ENCODE measurements around the gene ERICH6.

DNA sequence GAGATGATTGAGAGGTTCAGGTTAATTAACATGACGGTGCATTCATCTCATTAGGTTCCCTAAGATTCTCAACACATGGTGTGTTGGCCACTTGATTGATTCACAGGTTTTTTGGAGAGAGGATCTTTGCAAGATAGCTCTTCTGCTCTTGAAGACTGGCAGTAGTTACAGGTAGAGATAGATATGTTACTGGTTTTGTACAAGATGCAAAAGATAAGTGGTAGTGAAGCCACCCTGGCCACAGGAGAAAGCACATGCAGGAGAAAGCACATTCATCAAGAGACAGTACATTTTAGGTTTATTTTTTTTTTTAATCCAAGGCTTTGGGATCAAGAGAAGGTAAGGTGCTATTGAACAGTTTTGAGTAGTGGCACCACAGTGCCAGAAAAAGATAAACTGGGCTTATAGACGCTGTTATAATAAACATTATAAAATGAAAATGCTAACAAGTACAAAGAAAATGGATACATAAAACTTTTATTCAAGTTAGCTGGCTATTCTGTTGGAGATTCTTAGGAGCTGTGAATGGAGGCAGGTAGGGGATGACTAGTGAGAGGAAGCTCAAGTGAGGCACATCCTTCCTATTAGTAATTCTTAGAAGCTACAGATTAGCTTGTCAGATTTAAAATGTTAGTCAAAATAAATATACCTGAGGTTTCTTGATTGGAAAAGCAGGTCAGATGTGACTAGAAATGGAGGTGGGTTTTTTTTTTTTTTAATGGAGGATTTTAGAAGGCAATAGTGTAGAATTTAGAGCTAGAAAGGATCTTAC lies 89.8 kb downstream of the ERICH6 start:
- TF ChIP-seq EZH2phosphoT487 (IDR thresholded peaks at IDR 0.05; ENCODE audit: borderline replicate concordance, low read length): no peak
- TF ChIP-seq, protein P1, sequence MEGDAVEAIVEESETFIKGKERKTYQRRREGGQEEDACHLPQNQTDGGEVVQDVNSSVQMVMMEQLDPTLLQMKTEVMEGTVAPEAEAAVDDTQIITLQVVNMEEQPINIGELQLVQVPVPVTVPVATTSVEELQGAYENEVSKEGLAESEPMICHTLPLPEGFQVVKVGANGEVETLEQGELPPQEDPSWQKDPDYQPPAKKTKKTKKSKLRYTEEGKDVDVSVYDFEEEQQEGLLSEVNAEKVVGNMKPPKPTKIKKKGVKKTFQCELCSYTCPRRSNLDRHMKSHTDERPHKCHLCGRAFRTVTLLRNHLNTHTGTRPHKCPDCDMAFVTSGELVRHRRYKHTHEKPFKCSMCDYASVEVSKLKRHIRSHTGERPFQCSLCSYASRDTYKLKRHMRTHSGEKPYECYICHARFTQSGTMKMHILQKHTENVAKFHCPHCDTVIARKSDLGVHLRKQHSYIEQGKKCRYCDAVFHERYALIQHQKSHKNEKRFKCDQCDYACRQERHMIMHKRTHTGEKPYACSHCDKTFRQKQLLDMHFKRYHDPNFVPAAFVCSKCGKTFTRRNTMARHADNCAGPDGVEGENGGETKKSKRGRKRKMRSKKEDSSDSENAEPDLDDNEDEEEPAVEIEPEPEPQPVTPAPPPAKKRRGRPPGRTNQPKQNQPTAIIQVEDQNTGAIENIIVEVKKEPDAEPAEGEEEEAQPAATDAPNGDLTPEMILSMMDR (IDR thresholded peaks at IDR 0.05; ENCODE audit: low read depth, low read length, poor library complexity, severe bottlenecking): no peak
